Activated CD8-positive, alpha-beta memory T cell treated with anti-CD3 and anti-CD28 coated beads, Interleukin-2, amount 50 U/mL, for 24 hours (primary cell): ENCODE measurements around the gene OR51T1.
"Not testable (repeated sequence)": the region's sequence is repeated elsewhere in the genome, so short reads cannot be mapped to it uniquely, and the experiment has no call there.

ENCODE experiments used
- DNase-seq: peaks from one replicate; pipeline ENCODE4 v3.0.0-alpha.2; 2020; ENCODE audit errors: extremely low read depth

OR51T1 gene, protein sequence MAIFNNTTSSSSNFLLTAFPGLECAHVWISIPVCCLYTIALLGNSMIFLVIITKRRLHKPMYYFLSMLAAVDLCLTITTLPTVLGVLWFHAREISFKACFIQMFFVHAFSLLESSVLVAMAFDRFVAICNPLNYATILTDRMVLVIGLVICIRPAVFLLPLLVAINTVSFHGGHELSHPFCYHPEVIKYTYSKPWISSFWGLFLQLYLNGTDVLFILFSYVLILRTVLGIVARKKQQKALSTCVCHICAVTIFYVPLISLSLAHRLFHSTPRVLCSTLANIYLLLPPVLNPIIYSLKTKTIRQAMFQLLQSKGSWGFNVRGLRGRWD

GRCh38 chr11:4881860-4882500 is at the start of gene OR51T1:
Gene OR51T1, plus strand, starts transcription at chr11:4881900. Its CDS starts 0 bp downstream, at chr11:4881900.
- no peak for DNase-seq

DNA sequence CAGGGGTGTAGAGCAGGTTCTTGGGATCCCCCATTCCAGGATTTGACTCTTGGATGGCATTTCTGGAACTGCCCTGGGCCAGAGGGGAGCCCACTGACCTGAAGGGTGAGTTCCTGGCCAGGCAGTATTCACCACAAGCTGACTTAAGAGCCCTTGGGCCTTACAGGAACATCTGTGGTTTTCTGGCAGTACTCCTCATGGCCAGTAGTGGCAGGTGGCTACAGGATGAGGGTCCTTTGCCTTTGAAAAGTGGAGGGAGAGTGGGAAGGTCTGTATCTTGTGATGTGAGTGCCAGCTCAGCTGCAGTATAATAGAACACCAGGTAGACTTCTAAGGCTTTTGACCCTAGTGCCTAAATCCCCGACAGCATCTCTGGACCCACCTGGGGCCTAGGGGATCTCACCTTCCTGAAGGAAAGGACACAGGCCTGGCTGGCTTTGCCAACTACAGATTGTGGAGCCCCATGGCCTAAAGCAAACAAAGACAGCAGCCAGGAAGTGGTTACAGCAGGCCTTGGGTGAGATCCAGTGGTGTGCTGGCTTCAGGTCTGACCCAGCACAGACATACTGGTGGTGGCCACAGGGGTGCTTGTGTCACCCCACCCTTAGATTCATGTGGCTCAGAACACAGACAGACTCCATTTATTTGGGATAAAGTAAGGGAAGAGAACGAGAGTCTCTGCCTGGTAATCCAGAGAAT is 41.7 kb upstream of the OR51T1 start:
- no peak for DNase-seq

DNA sequence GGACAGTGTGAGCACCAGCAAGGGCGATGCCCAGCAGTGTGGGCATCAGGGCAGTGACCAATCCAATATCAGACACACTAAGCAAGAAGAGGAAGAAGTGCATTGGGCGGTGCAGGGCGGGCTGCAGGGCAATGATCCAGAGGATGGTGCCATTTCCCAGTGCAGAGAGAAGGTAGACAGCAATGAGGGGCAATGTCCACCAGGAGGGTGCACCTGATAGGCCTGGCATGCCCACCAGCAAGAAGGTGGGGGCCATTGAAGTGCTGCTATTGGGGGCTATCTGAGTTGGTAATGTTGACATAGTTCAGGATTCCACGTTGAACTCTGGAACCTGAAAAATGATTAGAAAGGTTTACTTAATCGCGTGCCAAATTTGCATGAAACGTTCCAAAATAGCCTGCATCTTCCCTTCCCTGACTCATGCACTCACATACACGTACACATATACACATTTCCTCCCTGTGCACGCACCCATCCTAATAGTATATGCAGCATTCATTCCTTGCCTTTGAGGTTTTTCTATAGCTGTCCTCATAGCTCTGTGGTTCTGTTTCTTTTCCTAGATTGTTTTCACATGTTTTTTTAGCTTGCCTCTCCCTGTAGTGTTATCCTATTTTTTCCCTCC is 32.7 kb upstream of the OR51T1 start, which contains the start of gene OR51S1:
OR51S1 (minus strand) TSS at position 301 of the 625 bp plus-strand sequence; CDS start at position 301, 0 bp downstream.
- DNase-seq = no peak

GRCh38 chr11:4851033-4851432 is 30.7 kb upstream of the OR51T1 start:
- DNase-seq = no peak

- DNase-seq = not testable (repeated sequence)
Observed at GRCh38 chr11:4854286-4854685, 27.4 kb upstream of the OR51T1 start.

DNA sequence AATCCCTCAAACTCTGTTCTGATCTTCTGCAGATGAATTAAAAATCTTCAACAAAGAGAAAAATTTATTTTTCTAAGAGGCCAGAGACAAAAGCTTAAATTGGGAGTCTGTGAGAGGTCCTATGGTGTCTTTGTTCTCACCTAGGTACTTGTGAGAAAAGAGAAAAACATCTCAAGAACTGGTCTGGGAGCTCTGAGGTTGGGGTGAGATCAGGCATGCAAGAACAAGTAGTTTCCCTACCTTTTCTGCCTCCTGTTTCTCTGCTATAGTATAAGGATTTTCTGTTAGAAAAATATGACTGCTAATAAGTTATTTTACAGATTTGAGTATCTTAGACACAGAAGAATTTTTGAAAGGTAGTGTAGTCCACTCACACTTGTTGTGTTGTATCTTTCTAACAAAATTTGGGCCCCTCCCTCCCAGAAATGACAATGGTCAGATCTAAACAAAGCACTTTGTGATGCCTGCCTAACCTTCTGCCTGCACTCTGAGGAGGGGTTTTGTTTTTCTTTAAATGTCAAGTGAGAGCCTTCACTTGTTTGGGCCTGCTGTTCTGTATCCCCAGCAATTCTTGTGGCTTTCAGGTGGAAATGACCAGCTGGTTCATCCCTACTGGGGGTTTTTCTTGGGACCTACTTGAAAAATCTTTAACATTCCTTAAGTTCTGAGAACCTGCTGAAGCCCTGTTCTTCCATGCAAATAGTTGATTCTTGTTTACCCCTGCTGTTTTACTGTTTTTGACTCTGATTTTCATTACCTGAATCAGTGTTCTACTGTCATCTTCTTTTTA is 19.1 kb upstream of the OR51T1 start:
- DNase-seq = no peak

DNA sequence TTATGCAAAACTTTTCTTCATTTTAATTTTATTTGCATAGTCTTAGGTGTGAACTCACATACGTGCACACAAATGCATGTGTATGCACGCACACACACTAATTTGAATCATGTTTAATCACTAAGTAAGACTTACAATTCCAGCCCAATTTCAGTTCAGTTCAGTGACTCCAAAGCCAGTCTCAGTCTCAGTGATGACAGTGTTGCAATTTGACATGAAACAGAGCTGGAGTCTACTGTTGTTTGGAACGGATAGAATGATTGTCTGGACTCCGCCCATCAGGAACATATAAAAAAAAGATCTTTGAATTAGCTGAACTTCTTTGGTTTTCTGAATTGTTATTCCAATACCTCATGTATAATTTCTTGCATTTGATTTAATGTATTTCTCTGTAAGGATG is 17.8 kb upstream of the OR51T1 start:
- DNase-seq = no peak

DNA sequence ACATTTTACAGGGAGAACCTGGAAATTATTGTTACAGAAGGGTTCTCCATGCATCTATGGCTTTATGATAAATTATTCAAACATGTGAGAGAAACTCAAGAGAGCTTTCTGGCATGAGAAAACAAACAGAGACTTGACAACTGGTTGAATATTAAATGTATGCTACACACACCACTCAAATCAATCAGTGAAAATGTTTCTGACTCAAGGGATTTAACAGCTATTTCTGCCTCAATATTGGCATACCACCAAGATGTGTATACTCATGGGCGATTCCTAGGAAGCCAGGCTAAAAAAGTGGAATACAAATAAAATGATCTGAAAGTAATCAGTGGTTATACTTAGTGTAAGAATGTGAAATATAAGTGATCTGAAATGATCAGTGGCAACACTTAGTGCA is 15.8 kb upstream of the OR51T1 start:
- no peak for DNase-seq

DNA sequence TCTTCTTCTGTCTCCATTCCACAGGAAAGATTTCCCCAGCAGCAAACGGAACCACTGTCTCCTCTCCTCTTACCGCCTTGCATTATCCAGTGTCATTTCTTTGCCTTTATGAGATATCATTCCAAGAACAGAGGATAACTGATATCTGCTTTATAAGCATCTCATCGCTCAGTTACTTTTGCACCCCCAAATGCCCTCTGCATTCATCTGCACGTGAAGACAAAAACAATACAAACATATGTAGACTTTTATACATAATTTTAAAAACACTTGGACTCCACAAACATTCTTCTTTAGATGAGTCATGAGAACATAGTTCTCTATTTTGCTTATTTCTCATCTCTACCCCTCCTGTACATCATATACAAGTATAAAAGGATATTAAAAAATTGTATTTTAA is 512 bp upstream of the OR51T1 start:
- DNase-seq = no peak

DNA sequence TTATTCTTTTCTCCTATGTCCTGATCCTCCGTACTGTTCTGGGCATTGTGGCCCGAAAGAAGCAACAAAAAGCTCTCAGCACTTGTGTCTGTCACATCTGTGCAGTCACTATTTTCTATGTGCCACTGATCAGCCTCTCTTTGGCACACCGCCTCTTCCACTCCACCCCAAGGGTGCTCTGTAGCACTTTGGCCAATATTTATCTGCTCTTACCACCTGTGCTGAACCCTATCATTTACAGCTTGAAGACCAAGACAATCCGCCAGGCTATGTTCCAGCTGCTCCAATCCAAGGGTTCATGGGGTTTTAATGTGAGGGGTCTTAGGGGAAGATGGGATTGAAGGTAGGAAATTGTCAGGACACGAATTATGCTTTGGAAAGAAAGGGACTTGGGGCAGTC is 843 bp downstream of the OR51T1 start:
- no peak for DNase-seq

- no peak for DNase-seq
Observed at GRCh38 chr11:4884361-4884760, 2.7 kb downstream of the OR51T1 start.

DNA sequence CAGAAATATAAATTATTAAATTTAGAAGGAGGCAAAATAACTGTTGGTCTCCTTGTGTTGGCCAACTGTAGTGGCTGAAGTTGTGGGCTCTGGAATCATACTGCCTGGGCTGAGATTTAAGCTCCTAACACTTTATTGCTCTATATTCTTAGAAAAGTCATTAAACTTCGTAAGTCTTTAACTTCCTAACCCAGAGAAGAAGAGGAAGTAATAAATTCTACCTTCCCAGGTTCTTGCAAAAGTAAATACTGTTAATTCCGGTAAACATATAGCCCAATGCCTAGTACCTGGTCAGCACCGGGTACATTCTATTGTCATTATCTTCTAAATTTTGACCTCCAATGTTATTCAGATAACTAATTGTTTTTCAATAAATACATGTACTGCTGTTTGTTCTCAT is 4.5 kb downstream of the OR51T1 start:
- no peak for DNase-seq

DNA sequence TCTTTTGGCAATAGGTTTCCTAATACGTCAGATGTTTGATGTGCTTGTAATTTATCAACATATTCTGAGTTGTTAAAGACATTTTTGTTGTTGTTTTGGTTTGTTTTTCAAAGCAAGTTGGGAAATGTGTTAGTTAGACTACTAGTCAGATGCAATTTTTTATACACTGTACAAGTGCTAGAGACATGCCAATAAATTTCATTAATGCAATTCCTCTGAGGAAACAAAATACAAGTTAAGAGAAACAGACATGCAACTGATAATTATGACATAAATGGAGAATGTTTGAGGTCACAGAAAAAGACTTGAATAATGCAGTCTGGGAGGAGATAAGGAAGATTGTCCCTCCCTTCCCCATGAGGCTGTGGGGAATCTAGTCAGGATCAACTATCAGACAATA is 5.9 kb downstream of the OR51T1 start:
- no peak for DNase-seq

- no peak for DNase-seq
Observed at GRCh38 chr11:4890279-4890678, 8.6 kb downstream of the OR51T1 start.

DNA sequence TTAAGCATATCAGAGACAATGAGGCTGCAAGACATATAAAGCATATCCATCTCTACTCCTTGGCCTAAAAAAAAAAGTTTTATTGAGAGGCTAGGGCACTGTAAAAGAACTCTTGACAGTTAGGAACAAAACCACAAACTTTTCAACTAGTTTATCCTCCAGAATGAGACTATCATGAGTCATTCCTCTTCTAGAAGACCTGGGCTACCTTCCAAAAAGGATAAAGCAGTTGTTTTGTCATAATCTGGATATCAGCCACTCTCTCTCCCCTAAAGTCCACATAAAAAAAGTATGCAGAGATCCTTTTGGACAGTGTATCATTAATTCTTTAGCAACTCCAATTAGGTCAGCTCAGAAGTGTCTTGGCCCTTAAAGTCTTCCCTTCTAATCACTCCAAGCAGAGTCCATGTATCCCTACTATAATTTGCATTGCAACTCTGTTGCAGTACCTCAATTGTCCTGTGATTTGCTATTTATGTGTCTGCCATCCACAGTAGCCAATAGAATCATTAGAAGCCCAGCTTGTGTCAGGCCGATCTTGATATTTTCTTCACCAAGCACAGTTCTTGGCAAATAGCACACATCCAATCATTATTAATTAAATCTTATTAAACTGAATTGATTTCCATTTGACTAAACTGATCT is 10.4 kb downstream of the OR51T1 start:
- no peak for DNase-seq

DNA sequence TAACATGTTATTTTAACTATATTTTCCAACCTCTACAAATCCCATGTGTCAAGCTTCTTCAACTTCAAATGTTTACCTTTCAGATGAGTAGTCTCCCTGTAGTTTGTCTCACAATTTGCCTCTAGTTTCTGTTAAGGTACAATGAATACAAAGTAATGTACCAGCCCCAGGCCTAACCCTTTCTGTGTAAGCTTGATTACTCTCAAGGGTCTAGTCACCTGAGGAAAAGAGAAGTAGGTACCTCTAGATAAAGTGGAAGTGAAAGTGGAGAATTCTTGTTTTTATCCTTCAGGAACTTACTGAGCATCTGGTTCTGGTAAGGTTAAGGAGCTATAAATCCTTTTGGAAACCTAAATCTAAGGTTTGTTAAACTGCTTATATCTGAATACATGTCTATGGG is 21.8 kb downstream of the OR51T1 start, which contains the start of gene OR51A7:
OR51A7 (plus strand) TSS at position 300 of the 400 bp plus-strand sequence. CDS start 3,587 bp downstream, outside the sequence.
- DNase-seq = no peak

- no peak for DNase-seq
Observed at GRCh38 chr11:4916581-4916980, 34.9 kb downstream of the OR51T1 start.

DNA sequence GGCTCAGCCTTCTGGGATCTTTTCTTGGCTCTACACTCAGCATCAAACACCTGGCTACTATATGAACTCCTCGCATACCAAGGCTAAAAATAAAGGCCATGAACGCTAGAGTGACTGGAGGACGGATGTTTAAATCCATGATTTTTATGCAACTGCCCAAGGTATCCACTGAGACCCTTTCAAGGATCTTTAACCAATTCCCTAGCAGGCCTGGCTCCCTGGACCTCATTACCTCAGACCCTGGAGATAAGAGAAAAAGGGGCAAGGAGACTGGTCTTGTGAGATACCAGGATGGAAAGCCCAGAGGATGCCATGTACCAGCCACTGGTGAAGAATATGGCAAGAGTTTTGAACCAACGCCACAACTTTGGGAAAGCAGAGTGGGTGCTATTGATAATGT is 37.5 kb downstream of the OR51T1 start, which contains the start of gene OR51G2:
OR51G2 (minus strand) TSS at position 101 of the 400 bp plus-strand sequence. CDS start 3,687 bp downstream, outside the sequence.
- no peak for DNase-seq

DNA sequence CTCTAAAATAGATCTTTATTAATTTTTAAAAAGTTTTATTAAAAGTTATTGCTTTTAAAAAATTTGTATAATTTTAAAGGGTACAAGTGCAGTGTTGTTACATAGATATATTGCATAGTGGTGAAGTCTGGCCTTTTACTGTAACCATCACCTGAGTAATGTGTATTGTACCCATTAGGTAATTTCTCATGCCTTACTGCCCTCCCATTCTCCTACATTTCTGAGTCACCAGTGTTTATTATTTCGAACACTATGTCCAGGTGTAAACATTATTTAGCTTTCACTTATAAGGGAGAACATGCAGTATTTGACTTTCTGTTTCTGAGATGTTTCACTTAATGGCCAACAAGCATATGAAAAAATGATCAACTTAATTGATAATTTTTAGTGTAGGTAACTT is 40.1 kb downstream of the OR51T1 start:
- DNase-seq = no peak

GRCh38 chr11:4922304-4922703 is 40.6 kb downstream of the OR51T1 start:
- no peak for DNase-seq

GRCh38 chr11:4924239-4924638 is 42.5 kb downstream of the OR51T1 start, which contains the start of gene OR51G1:
Gene OR51G1, minus strand, starts transcription at chr11:4924339. Its CDS starts 0 bp downstream, at chr11:4924339.
- DNase-seq = no peak
